HepG2 (cell line): Measurements from ENCODE around the gene NEURL1B. TPM values are rescaled to one million over a fixed set of nuclear protein-coding genes. Genes with fewer than 3 reads are reported as not detected.

Source experiments
- ATAC-seq: fragments of 200-7000 bp; cut with Tn5 transposase; 3 replicates; pipeline ENCODE4 v1.9.1; 2020; ENCODE audit warnings: mild to moderate bottlenecking, moderate library complexity
- BruUV-seq: library from RNA; stranded (reverse); fragments of 400-500 nt; replicated peaks from 2 replicates; lab custom pipeline; 2021; lab: Mats Ljungman, UMichigan
- CTCF ChIA-PET: fragments of 300-600 bp; formaldehyde crosslinking; extraction: SDS; loops from one replicate; lab custom pipeline; 2021; ENCODE audit warnings: low total read pairs, inconsistent platforms, low intra/inter-chr PET ratio; lab: Yijun Ruan, JAX
- POLR2A ChIA-PET: fragments of 350-600 bp; sonication (Branson Sonifier 250); formaldehyde crosslinking; loops from one replicate; lab custom pipeline; 2020; ENCODE audit warnings: antibody characterized with exemption, inconsistent platforms; lab: Yijun Ruan, JAX
- DNase-seq: peaks from one replicate; pipeline ENCODE4 v3.0.0-alpha.2; 2015; ENCODE audit warnings: low spot score
- FAIRE-seq: peaks from 3 replicates; lab custom pipeline; 2011; peaks lifted over from hg19 to GRCh38; lab: Jason Lieb, UNC
- H2AFZ ChIP-seq: one replicate; pipeline ENCODE4 v1.6.1; 2011; ENCODE audit warnings: low read length, inconsistent platforms
- H3K27ac ChIP-seq: fragments of 300-600 bp; 3 replicates; pipeline ENCODE4 v1.8.0; 2011; ENCODE audit warnings: mixed run types, mild to moderate bottlenecking, mixed read lengths, low read length, inconsistent platforms; ENCODE audit not compliant: insufficient read depth; ENCODE audit errors: extremely low read length
- H3K27me3 ChIP-seq, 2 experiments: fragments of 200-600 bp in 1 of 2; 2 replicates in 1 of 2; 3 replicates in 1 of 2; pipeline versions ENCODE4 v1.6.0 to v1.8.0; 2011; ENCODE audit warnings: low read length in 2 of 2, mild to moderate bottlenecking in 2 of 2, moderate library complexity in 2 of 2, inconsistent platforms in 1 of 2; ENCODE audit not compliant: insufficient read depth in 2 of 2, control insufficient read depth in 1 of 2
- H3K36me3 ChIP-seq, 2 experiments: fragments of 200-600 bp in 1 of 2; replicated peaks in 1 of 2; 2 replicates in 1 of 2; 3 replicates in 1 of 2; pipeline versions ENCODE4 v1.5.1 to v1.8.0; 2011; ENCODE audit warnings: low read length in 2 of 2, inconsistent platforms in 1 of 2; ENCODE audit not compliant: insufficient read depth in 2 of 2, control insufficient read depth in 1 of 2
- H3K4me1 ChIP-seq: 2 replicates; pipeline ENCODE4 v1.5.1; 2012; ENCODE audit warnings: low read length, inconsistent platforms; ENCODE audit not compliant: insufficient read depth
- H3K4me2 ChIP-seq: 2 replicates; pipeline ENCODE4 v1.6.0; 2011; ENCODE audit warnings: low read depth, low read length, inconsistent platforms
- H3K4me3 ChIP-seq, 3 experiments: fragments of 200-600 bp in 1 of 3; sonication (generic), shearing (Covaris generic) in 1 of 3; replicated peaks in 1 of 3; 2 replicates each; pipeline ENCODE4 v1.5.1; 2011 to 2016; ENCODE audit warnings: low read length in 3 of 3, inconsistent platforms in 2 of 3, low read depth in 2 of 3, mild to moderate bottlenecking in 2 of 3, control low read depth in 1 of 3, mixed read lengths in 1 of 3; ENCODE audit not compliant: insufficient read depth in 1 of 3
- H3K79me2 ChIP-seq: one replicate; pipeline ENCODE4 v1.6.1; 2011; ENCODE audit warnings: low read length, inconsistent platforms; ENCODE audit not compliant: insufficient read depth
- H3K9ac ChIP-seq: 2 replicates; pipeline ENCODE4 v1.6.0; 2011; ENCODE audit warnings: mild to moderate bottlenecking, low read depth, low read length, inconsistent platforms; ENCODE audit not compliant: insufficient read depth
- H3K9me3 ChIP-seq: 2 replicates; pipeline ENCODE4 v1.5.1; 2012; ENCODE audit warnings: mild to moderate bottlenecking, low read length
- H4K20me1 ChIP-seq: 2 replicates; pipeline ENCODE4 v1.6.0; 2011; ENCODE audit warnings: inconsistent platforms, mild to moderate bottlenecking, low read length, moderate library complexity; ENCODE audit not compliant: insufficient read depth
- AHDC1 ChIP-seq: sonication (generic); formaldehyde crosslinking; IDR thresholded peaks from 2 replicates; pipeline ENCODE4 v1.5.1; 2020; ENCODE audit warnings: mild to moderate bottlenecking, missing genetic modification reagents, borderline replicate concordance
- DBP ChIP-seq: sonication (generic); formaldehyde crosslinking; IDR thresholded peaks from 2 replicates; pipeline ENCODE4 v1.4.0; 2020; ENCODE audit warnings: missing genetic modification reagents; ENCODE audit errors: not compliant biosample characterization
- FIP1L1 ChIP-seq: fragments of 200-400 bp; formaldehyde crosslinking; IDR thresholded peaks from 2 replicates; pipeline ENCODE4 v1.6.1; 2018; ENCODE audit warnings: low read depth, mild to moderate bottlenecking, low read length, moderate library complexity, borderline replicate concordance; ENCODE audit not compliant: insufficient read depth
- IRX3 ChIP-seq: sonication (generic); formaldehyde crosslinking; IDR thresholded peaks from 2 replicates; pipeline ENCODE4 v1.8.1; 2023; ENCODE audit warnings: mild to moderate bottlenecking, low read depth, missing genetic modification reagents, borderline replicate concordance
- PBX3 ChIP-seq: sonication (generic); formaldehyde crosslinking; IDR thresholded peaks from 2 replicates; pipeline ENCODE4 v1.8.1; 2023; ENCODE audit warnings: missing genetic modification reagents, inconsistent platforms, borderline replicate concordance
- PREB ChIP-seq: sonication (generic); formaldehyde crosslinking; IDR thresholded peaks from 2 replicates; pipeline ENCODE4 v1.4.0; 2020; ENCODE audit warnings: missing genetic modification reagents
- SP4 ChIP-seq: sonication (generic); formaldehyde crosslinking; IDR thresholded peaks from 2 replicates; pipeline ENCODE4 v1.8.1; 2023; ENCODE audit warnings: mild to moderate bottlenecking, missing genetic modification reagents
- TCF12 ChIP-seq, 2 experiments: fragments of 450-650 bp in 1 of 2; sonication (generic) in 1 of 2; formaldehyde crosslinking in 1 of 2; IDR thresholded peaks; 2 replicates each; pipeline versions ENCODE4 v1.6.1 to v1.8.0; 2017 to 2022; ENCODE audit warnings: antibody characterized with exemption in 1 of 2, mild to moderate bottlenecking in 1 of 2, missing genetic modification reagents in 1 of 2, moderate library complexity in 1 of 2
- ZFY ChIP-seq: sonication (generic); formaldehyde crosslinking; IDR thresholded peaks from 2 replicates; pipeline ENCODE4 v1.4.0; 2020; ENCODE audit warnings: missing genetic modification reagents
- ZNF18 ChIP-seq: sonication (generic); formaldehyde crosslinking; IDR thresholded peaks from 2 replicates; pipeline ENCODE4 v1.8.0; 2022; ENCODE audit warnings: mild to moderate bottlenecking, missing genetic modification reagents; ENCODE audit not compliant: insufficient replicate concordance
- ZNF598 ChIP-seq: sonication (generic); formaldehyde crosslinking; IDR thresholded peaks from 2 replicates; pipeline ENCODE4 v1.5.1; 2020; ENCODE audit warnings: mild to moderate bottlenecking, missing genetic modification reagents, borderline replicate concordance
- WGBS: methylation state at CpG from one replicate; pipeline ENCODE4 v1.1.6; 2017; ENCODE audit warnings: low lambda C conversion rate; 5-methylcytosine and 5-hydroxymethylcytosine counted together
- in situ Hi-C: cut with HindIII; loops from 2 replicates; pipeline ENCODE4 v1.10.0; 2017; ENCODE audit warnings: low pct_unique_long_range_greater_than_20kb; ENCODE audit not compliant: extremely low pct_ligation_motif_present
- intact Hi-C: fragments of 100-400 bp; cut with micrococcal nuclease; formaldehyde crosslinking; loops from one replicate; pipeline ENCODE4 v1.10.0; 2022; ENCODE audit not compliant: unreplicated experiment
- polyA plus RNA-seq, 8 experiments: library from polyadenylated mRNA; depleted of rRNA in 3 of 8; stranded (reverse) in 7 of 8; unstranded in 1 of 8; fragments of >200 nt; fragmentation: Illumina TruSeq in 4 of 8; extraction: Trizol in 4 of 8; gene quantifications; 2 replicates each; pipeline versions ENCODE4 v1.2.1 to v1.2.3, GENCODE V29; 2011 to 2016; ENCODE audit warnings: low read depth in 4 of 8, missing spikeins in 1 of 8, mixed read lengths in 1 of 8; ENCODE audit not compliant: insufficient read depth in 1 of 8
- total RNA-seq, 5 experiments: library from RNA; depleted of rRNA; stranded (reverse); fragments of >200 nt; fragmentation: Illumina TruSeq; extraction: Trizol; gene quantifications; 2 replicates each; pipeline ENCODE4 v1.2.3, GENCODE V29; 2016; ENCODE audit warnings: low read depth in 1 of 5

NEURL1B gene
- total and polyA plus RNA-seq, 2 of the 13 experiments (the other 11 are each of a cell fraction or from before 2014, with no cell fraction given) = 0.09 to 0.13 TPM

GRCh38 chr5:172630986-172631385 is 10.1 kb upstream of the NEURL1B start:
- BruUV-seq = no TSS peak
- ATAC-seq (peak; percentile 56), DNase-seq (no peak), FAIRE-seq (no peak)
- intact Hi-C loops (no loop called here), in situ Hi-C loops (no loop called here)
- Histone ChIP-seq H2AFZ (no peak overlapping the region), H3K4me3 (no peak overlapping the region), H3K27ac (no peak overlapping the region), H3K36me3 (no peaks in the 10 kb centered on the region), H3K4me1 (no peaks in the 10 kb centered on the region), H3K79me2 (no peaks in the 10 kb centered on the region), H3K4me2 (no peak overlapping the region), H3K9ac (no peak overlapping the region), H4K20me1 (no peaks in the 10 kb centered on the region), H3K27me3 (peaks cover 2 to 16% of the 10 kb centered on the region in 2 experiments; a peak in 3 of 5 replicates), H3K9me3 (no peaks in the 10 kb centered on the region)
- ChIA-PET CTCF (no interaction called here), POLR2A (no interaction called here)
- 15% methylated on average over 5 of the region's 6 CpGs for WGBS
- TF ChIP-seq IRX3 (no peak), PBX3 (CRISPR knock-in tag) (no peak), DBP (CRISPR knock-in tag) (no peak), ZNF598 (CRISPR knock-in tag) (no peak), ZFY (CRISPR knock-in tag) (no peak), AHDC1 (CRISPR knock-in tag) (no peak), PREB (CRISPR knock-in tag) (no peak), SP4 (no peak), FIP1L1 (no peak), TCF12 (IDR thresholded peaks at IDR 0.05) (no peak), TCF12 (CRISPR knock-in tag; IDR thresholded peaks at IDR 0.05) (no peak), ZNF18 (CRISPR knock-in tag) (no peak)
